Endothelial cell of umbilical vein (primary cell): Measurements from ENCODE around the gene NUDT22. TPM values are rescaled to one million over a fixed set of nuclear protein-coding genes. Genes with fewer than 3 reads are reported as not detected.

ENCODE experiments used
- BruUV-seq: library from RNA; stranded (reverse); fragments of 400-500 nt; replicated peaks from 2 replicates; lab custom pipeline; 2021; lab: Mats Ljungman, UMichigan
- CTCF ChIA-PET: fragments of 300-600, 350-600 bp; sonication (Branson Sonifier 250); formaldehyde crosslinking; loops from one replicate; lab custom pipeline; 2021; ENCODE audit warnings: antibody characterized with exemption, inconsistent platforms; lab: Charles Lee
- POLR2A ChIA-PET: fragments of 300-600, 350-600 bp; sonication (Branson Sonifier 250); formaldehyde crosslinking; loops from one replicate; lab custom pipeline; 2021; ENCODE audit warnings: antibody characterized with exemption, inconsistent platforms; lab: Charles Lee
- DNase-seq: peaks from one replicate; pipeline ENCODE4 v3.0.0-alpha.2; 2011; ENCODE audit warnings: low read depth, low spot score
- FAIRE-seq: peaks from 2 replicates; lab custom pipeline; 2011; peaks lifted over from hg19 to GRCh38; lab: Jason Lieb, UNC
- H2AFZ ChIP-seq: 2 replicates; pipeline ENCODE4 v1.6.0; 2012; ENCODE audit warnings: low read depth, low read length, control low read depth, inconsistent platforms
- H3K27ac ChIP-seq: 2 replicates; pipeline ENCODE4 v1.5.1; 2011; ENCODE audit warnings: low read depth, mild to moderate bottlenecking, control low read depth, low read length, moderate library complexity; ENCODE audit not compliant: insufficient read depth
- H3K27me3 ChIP-seq, 2 experiments: 2 replicates each; pipeline versions ENCODE4 v1.6.0 to v1.6.1; 2011; ENCODE audit warnings: low read length in 2 of 2, mixed read lengths in 1 of 2; ENCODE audit not compliant: control insufficient read depth in 2 of 2, insufficient read depth in 2 of 2
- H3K36me3 ChIP-seq, 2 experiments: 2 replicates in 1 of 2; 3 replicates in 1 of 2; pipeline ENCODE4 v1.5.1; 2011; ENCODE audit warnings: low read length in 2 of 2, mild to moderate bottlenecking in 1 of 2, moderate library complexity in 1 of 2; ENCODE audit not compliant: control insufficient read depth in 2 of 2, insufficient read depth in 2 of 2; ENCODE audit errors: extremely low read depth in 1 of 2
- H3K4me1 ChIP-seq: 3 replicates; pipeline ENCODE4 v1.5.1; 2011; ENCODE audit warnings: mild to moderate bottlenecking, low read length; ENCODE audit not compliant: control insufficient read depth, insufficient read depth; ENCODE audit errors: extremely low read depth
- H3K4me2 ChIP-seq: 2 replicates; pipeline ENCODE4 v1.6.1; 2011; ENCODE audit warnings: low read length, control low read depth, mixed read lengths; ENCODE audit not compliant: insufficient read depth
- H3K4me3 ChIP-seq, 3 experiments: fragments of 200-600 bp in 1 of 3; sonication (generic), shearing (Covaris generic) in 1 of 3; replicated peaks in 1 of 3; 2 replicates each; pipeline ENCODE4 v1.5.1; 2011 to 2016; ENCODE audit warnings: control low read depth in 3 of 3, low read length in 3 of 3, mild to moderate bottlenecking in 2 of 3, inconsistent platforms in 1 of 3, low read depth in 1 of 3, moderate library complexity in 1 of 3; ENCODE audit not compliant: insufficient read depth in 1 of 3
- H3K79me2 ChIP-seq: 2 replicates; pipeline ENCODE4 v1.6.0; 2012; ENCODE audit warnings: low read length, inconsistent platforms; ENCODE audit not compliant: control insufficient read depth, insufficient read depth
- H3K9ac ChIP-seq: replicated peaks from 2 replicates; pipeline ENCODE3; 2011; ENCODE audit warnings: low read length, control low read depth; ENCODE audit not compliant: insufficient read depth; ENCODE audit errors: extremely low read depth
- H3K9me1 ChIP-seq: replicated peaks from 3 replicates; pipeline ENCODE4 v1.6.0; 2011; ENCODE audit warnings: mild to moderate bottlenecking, low read length; ENCODE audit not compliant: control insufficient read depth, insufficient read depth; ENCODE audit errors: extremely low read depth
- H3K9me3 ChIP-seq: replicated peaks from 2 replicates; pipeline ENCODE4 v1.5.1; 2012; ENCODE audit warnings: low read length, inconsistent platforms; ENCODE audit not compliant: control insufficient read depth, insufficient read depth
- H4K20me1 ChIP-seq: replicated peaks from 2 replicates; pipeline ENCODE3; 2011; ENCODE audit warnings: mild to moderate bottlenecking, low read length; ENCODE audit not compliant: control insufficient read depth, insufficient read depth; ENCODE audit errors: extremely low read depth
- CTCF ChIP-seq, 2 donors: IDR thresholded peaks; 1 replicate in 1 of 2; 2 replicates in 1 of 2; pipeline ENCODE4 v1.5.1; 2011; ENCODE audit warnings: low read length in 2 of 2, mild to moderate bottlenecking in 2 of 2, moderate library complexity in 2 of 2, control low read depth in 1 of 2, inconsistent platforms in 1 of 2, low read depth in 1 of 2; ENCODE audit not compliant: insufficient read depth in 1 of 2; ENCODE audit errors: extremely low read depth in 1 of 2
- EZH2 ChIP-seq: IDR thresholded peaks from 2 replicates; pipeline ENCODE4 v1.6.1; 2012; ENCODE audit warnings: borderline replicate concordance, low read depth, mild to moderate bottlenecking, moderate library complexity, low read length, inconsistent platforms; ENCODE audit not compliant: severe bottlenecking
- FOS ChIP-seq: IDR thresholded peaks from 2 replicates; pipeline ENCODE4 v1.6.1; 2011; ENCODE audit warnings: mild to moderate bottlenecking, low read length, moderate library complexity, borderline replicate concordance; ENCODE audit not compliant: insufficient read depth
- GATA2 ChIP-seq: IDR thresholded peaks from 2 replicates; pipeline ENCODE4 v1.7.0; 2011; ENCODE audit warnings: low read depth, mild to moderate bottlenecking, moderate library complexity, mixed read lengths, low read length; ENCODE audit not compliant: insufficient read length, insufficient read depth
- JUN ChIP-seq: IDR thresholded peaks from 2 replicates; pipeline ENCODE4 v1.6.1; 2011; ENCODE audit warnings: borderline replicate concordance, low read depth; ENCODE audit not compliant: insufficient read length, insufficient read depth
- MYC ChIP-seq: IDR thresholded peaks from one replicate; pipeline ENCODE4 v1.6.1; 2011; ENCODE audit warnings: mild to moderate bottlenecking, low read depth, low read length
- POLR2A ChIP-seq: IDR thresholded peaks from 2 replicates; pipeline ENCODE4 v1.6.1; 2012; ENCODE audit warnings: low read depth, mild to moderate bottlenecking, control low read depth, low read length
- POLR2AphosphoS5 ChIP-seq: IDR thresholded peaks from 2 replicates; pipeline ENCODE4 v1.6.1; 2012; ENCODE audit warnings: low read depth, mild to moderate bottlenecking, control low read depth, low read length, moderate library complexity; ENCODE audit not compliant: insufficient read depth
- dilution Hi-C: fragments of 300-500 bp; cut with MboI; formaldehyde crosslinking; loops from one replicate; pipeline ENCODE4 v1.15.0; 2019; ENCODE audit warnings: low sequenced_read_pairs; ENCODE audit not compliant: extremely low pct_ligation_motif_present
- intact Hi-C: fragments of 100-400 bp; cut with micrococcal nuclease; formaldehyde crosslinking; loops from one replicate; pipeline ENCODE4 v1.10.0; 2022
- polyA plus RNA-seq, 4 experiments: library from polyadenylated mRNA; depleted of rRNA in 3 of 4; stranded (reverse) in 3 of 4; unstranded in 1 of 4; fragments of >200 nt; gene quantifications; 2 replicates each; pipeline versions ENCODE4 v1.2.1 to v1.2.3, GENCODE V29; 2011 to 2012; ENCODE audit warnings: missing spikeins in 1 of 4
- total RNA-seq: library from RNA; stranded (reverse); gene quantifications from 2 replicates; pipeline ENCODE4 v1.2.3, GENCODE V29; 2021
- TF ChIP-seq, protein P1 (sequence below): IDR thresholded peaks from 2 replicates; pipeline ENCODE4 v1.6.1; 2011; ENCODE audit not compliant: insufficient read depth, insufficient read length

The NUDT22 gene
- total and polyA plus RNA-seq, 2 donors (not counting 3 experiments of a cell fraction or from before 2014, with no cell fraction given) = 37.8 to 54.8 TPM

DNA sequence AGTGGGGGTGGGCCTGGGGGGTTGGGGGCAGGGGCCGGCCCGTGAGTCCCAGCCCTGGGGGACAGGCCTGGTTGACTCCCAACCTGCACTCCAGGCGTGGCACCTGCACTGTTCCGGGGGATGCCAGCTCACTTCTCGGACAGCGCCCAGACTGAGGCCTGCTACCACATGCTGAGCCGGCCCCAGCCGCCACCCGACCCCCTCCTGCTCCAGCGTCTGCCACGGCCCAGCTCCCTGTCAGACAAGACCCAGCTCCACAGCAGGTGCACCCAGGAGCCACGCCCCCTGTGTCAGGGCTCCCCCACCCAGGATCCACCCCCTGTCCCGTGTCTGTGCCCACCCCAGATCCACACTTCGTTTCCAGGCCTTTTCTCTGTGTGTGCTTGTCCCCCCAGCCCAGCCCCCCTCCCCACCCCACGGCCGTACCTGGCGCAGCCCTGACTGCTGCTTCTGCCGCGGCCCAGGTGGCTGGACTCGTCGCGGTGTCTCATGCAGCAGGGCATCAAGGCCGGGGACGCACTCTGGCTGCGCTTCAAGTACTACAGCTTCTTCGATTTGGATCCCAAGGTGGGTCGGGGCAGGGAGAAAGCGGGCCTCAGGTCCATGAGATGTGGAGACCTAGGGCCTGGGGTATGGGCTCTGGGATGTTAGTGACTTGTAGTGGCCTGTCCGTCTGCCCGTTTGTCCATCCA is 14.7 kb upstream of the NUDT22 start:
- H3K27me3 ChIP-seq = no peaks in the 10 kb centered on the region
- H3K79me2 ChIP-seq = peaks cover 12% of the 10 kb centered on the region
- dilution Hi-C loops = no loop called here
- H3K36me3 ChIP-seq = peaks cover 0 to 4% of the 10 kb centered on the region in 2 experiments
- DNase-seq (no peak), FAIRE-seq (no peak)
- H2AFZ ChIP-seq = no peak overlapping the region
- H3K9ac ChIP-seq = no peak overlapping the region
- H4K20me1 ChIP-seq = no peaks in the 10 kb centered on the region
- no peak overlapping the region for H3K4me2 ChIP-seq
- no peaks in the 10 kb centered on the region for H3K9me3 ChIP-seq
- ChIA-PET CTCF (interaction anchor here (11.5 kb wide), 1 partner anchor 92 kb away, joined by 413 read pairs; the partner anchor contains the start of genes CATSPERZ and ESRRA), POLR2A (no interaction called here)
- no peaks in the 10 kb centered on the region for H3K9me1 ChIP-seq
- TF ChIP-seq, protein P1, sequence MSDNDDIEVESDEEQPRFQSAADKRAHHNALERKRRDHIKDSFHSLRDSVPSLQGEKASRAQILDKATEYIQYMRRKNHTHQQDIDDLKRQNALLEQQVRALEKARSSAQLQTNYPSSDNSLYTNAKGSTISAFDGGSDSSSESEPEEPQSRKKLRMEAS = no peak
- TF ChIP-seq JUN (no peak), GATA2 (no peak), EZH2 (no peak), FOS (no peak), CTCF (IDR thresholded peaks at IDR 0.05; ENCODE audit: extremely low read depth in 1 of 2, insufficient read depth in 1 of 2, low read depth in 1 of 2, low read length in 2 of 2) (no peak), MYC (no peak), POLR2AphosphoS5 (no peak), POLR2A (no peak)
- BruUV-seq = no TSS peak
- no peak overlapping the region for H3K27ac ChIP-seq
- peaks cover 26% of the 10 kb centered on the region for H3K4me1 ChIP-seq
- intact Hi-C loops = no loop called here
- H3K4me3 ChIP-seq = no peak overlapping the region
